H1 (cell line): Measurements from ENCODE around the gene GLYR1. TPM values are rescaled to one million over a fixed set of nuclear protein-coding genes. Genes with fewer than 3 reads are reported as not detected.

Source experiments
- CTCF ChIA-PET: fragments of 300-600 bp; sonication (Branson Sonifier 250); formaldehyde crosslinking; loops from one replicate; lab custom pipeline; 2021; ENCODE audit not compliant: partially characterized antibody; lab: Charles Lee
- POLR2A ChIA-PET: fragments of 300-600 bp; sonication (Branson Sonifier 250); formaldehyde crosslinking; loops from one replicate; lab custom pipeline; 2021; ENCODE audit warnings: inconsistent platforms; ENCODE audit not compliant: partially characterized antibody; lab: Charles Lee
- DNase-seq, 2 experiments: peaks; one replicate each; pipeline versions ENCODE4 v3.0.0 to v3.0.0-alpha.2; 2010 to 2022; ENCODE audit warnings: low spot score in 2 of 2, low read depth in 1 of 2, mixed read lengths in 1 of 2
- FAIRE-seq: peaks from 2 replicates; lab custom pipeline; 2011; peaks lifted over from hg19 to GRCh38; lab: Jason Lieb, UNC
- H2AFZ ChIP-seq: 2 replicates; pipeline ENCODE4 v1.8.1; 2012; ENCODE audit warnings: low read length, inconsistent platforms
- H2AK5ac ChIP-seq: 2 replicates; pipeline ENCODE4 v1.6.1; 2013; ENCODE audit warnings: low read depth, low read length
- H2BK120ac ChIP-seq: replicated peaks from 2 replicates; pipeline ENCODE3; 2013; ENCODE audit warnings: low read depth, low read length, inconsistent platforms
- H2BK12ac ChIP-seq: 2 replicates; pipeline ENCODE4 v1.6.1; 2013; ENCODE audit warnings: low read depth, low read length
- H2BK15ac ChIP-seq: 2 replicates; pipeline ENCODE4 v1.6.1; 2013; ENCODE audit warnings: low read length
- H2BK20ac ChIP-seq: 2 replicates; pipeline ENCODE4 v1.6.1; 2013; ENCODE audit warnings: low read length
- H2BK5ac ChIP-seq: 2 replicates; pipeline ENCODE4 v1.6.1; 2013; ENCODE audit warnings: low read depth, low read length
- H3K14ac ChIP-seq: 2 replicates; pipeline ENCODE4 v1.6.1; 2013; ENCODE audit warnings: inconsistent platforms; ENCODE audit not compliant: insufficient read length
- H3K18ac ChIP-seq: 2 replicates; pipeline ENCODE4 v1.6.1; 2013; ENCODE audit warnings: low read length; ENCODE audit errors: extremely low read depth
- H3K23ac ChIP-seq: 2 replicates; pipeline ENCODE4 v1.6.1; 2013; ENCODE audit warnings: inconsistent platforms; ENCODE audit not compliant: insufficient read length
- H3K23me2 ChIP-seq: 2 replicates; pipeline ENCODE4 v1.6.1; 2013; ENCODE audit warnings: low read depth, low read length
- H3K27ac ChIP-seq: 2 replicates; pipeline ENCODE4 v1.6.1; 2011; ENCODE audit warnings: low read depth, low read length, inconsistent platforms
- H3K27me3 ChIP-seq, 4 experiments: replicated peaks in 1 of 4; 1 replicate in 1 of 4; 2 replicates in 3 of 4; pipeline versions ENCODE4 v1.6.1 to v1.8.1; 2011 to 2013; ENCODE audit warnings: low read length in 3 of 4, mild to moderate bottlenecking in 3 of 4, inconsistent platforms in 2 of 4, mixed read lengths in 2 of 4, moderate library complexity in 1 of 4; ENCODE audit not compliant: control insufficient read depth in 3 of 4, insufficient read depth in 3 of 4; ENCODE audit errors: extremely low read depth in 1 of 4
- H3K36me3 ChIP-seq, 4 experiments: 2 replicates each; pipeline versions ENCODE4 v1.6.1 to v1.8.1; 2011 to 2013; ENCODE audit warnings: mild to moderate bottlenecking in 4 of 4, low read length in 3 of 4, moderate library complexity in 2 of 4, control low read depth in 1 of 4, inconsistent platforms in 1 of 4; ENCODE audit not compliant: insufficient read depth in 4 of 4, control insufficient read depth in 2 of 4
- H3K4ac ChIP-seq: replicated peaks from 2 replicates; pipeline ENCODE3; 2013; ENCODE audit warnings: low read length, low read depth, mixed read lengths, inconsistent platforms; ENCODE audit not compliant: insufficient read length
- H3K4me1 ChIP-seq, 4 experiments: replicated peaks in 1 of 4; 1 replicate in 1 of 4; 2 replicates in 3 of 4; pipeline versions ENCODE4 v1.6.1 to v1.8.1; 2011 to 2013; ENCODE audit warnings: low read length in 3 of 4, inconsistent platforms in 2 of 4, mixed read lengths in 1 of 4; ENCODE audit not compliant: insufficient read depth in 4 of 4, control insufficient read depth in 3 of 4
- H3K4me2 ChIP-seq, 2 experiments: 2 replicates each; pipeline versions ENCODE4 v1.6.1 to v1.8.1; 2011 to 2013; ENCODE audit warnings: low read depth in 2 of 2, low read length in 2 of 2, control low read depth in 1 of 2, inconsistent platforms in 1 of 2, mild to moderate bottlenecking in 1 of 2; ENCODE audit not compliant: insufficient read depth in 1 of 2
- H3K4me3 ChIP-seq, 4 experiments: fragments of 200-600, 300-600 bp in 1 of 4; sonication (generic), shearing (Covaris generic), sonication (Bioruptor Twin) in 1 of 4; 2 replicates each; pipeline versions ENCODE4 v1.5.1 to v1.8.1; 2011 to 2016; ENCODE audit warnings: low read length in 4 of 4, low read depth in 3 of 4, control low read depth in 2 of 4, inconsistent platforms in 2 of 4, mild to moderate bottlenecking in 2 of 4, mixed read lengths in 1 of 4, moderate library complexity in 1 of 4; ENCODE audit not compliant: insufficient read depth in 2 of 4; ENCODE audit errors: extremely low read depth in 1 of 4
- H3K56ac ChIP-seq: replicated peaks from 2 replicates; pipeline ENCODE3; 2013; ENCODE audit warnings: low read depth, mild to moderate bottlenecking, mixed read lengths, low read length, inconsistent platforms; ENCODE audit not compliant: insufficient read length
- H3K79me1 ChIP-seq: 2 replicates; pipeline ENCODE4 v1.6.1; 2013; ENCODE audit warnings: low read depth, low read length, control low read depth
- H3K79me2 ChIP-seq, 2 experiments: 2 replicates each; pipeline versions ENCODE4 v1.6.1 to v1.8.1; 2012 to 2013; ENCODE audit warnings: low read length in 2 of 2, mild to moderate bottlenecking in 2 of 2, inconsistent platforms in 1 of 2; ENCODE audit not compliant: insufficient read depth in 2 of 2, control insufficient read depth in 1 of 2
- H3K9ac ChIP-seq, 4 experiments: replicated peaks in 1 of 4; 1 replicate in 1 of 4; 2 replicates in 3 of 4; pipeline versions ENCODE4 v1.6.1 to v1.8.1; 2011 to 2013; ENCODE audit warnings: low read depth in 3 of 4, low read length in 3 of 4, control low read depth in 2 of 4, mild to moderate bottlenecking in 2 of 4, moderate library complexity in 2 of 4, inconsistent platforms in 1 of 4; ENCODE audit errors: extremely low read depth in 1 of 4
- H3K9me3 ChIP-seq, 2 experiments: 2 replicates each; pipeline versions ENCODE4 v1.6.1 to v1.8.1; 2012 to 2013; ENCODE audit warnings: mild to moderate bottlenecking in 2 of 2, moderate library complexity in 2 of 2, control low read depth in 1 of 2, inconsistent platforms in 1 of 2, low read depth in 1 of 2, low read length in 1 of 2, mixed read lengths in 1 of 2; ENCODE audit not compliant: insufficient read depth in 2 of 2
- H4K20me1 ChIP-seq, 2 experiments: replicated peaks in 1 of 2; 2 replicates each; pipeline versions ENCODE3 to v1.8.1; 2011 to 2013; ENCODE audit warnings: inconsistent platforms in 2 of 2, low read length in 2 of 2, mild to moderate bottlenecking in 1 of 2; ENCODE audit not compliant: insufficient read depth in 2 of 2, control insufficient read depth in 1 of 2
- H4K5ac ChIP-seq: 2 replicates; pipeline ENCODE4 v1.6.1; 2013; ENCODE audit warnings: low read length, low read depth, mixed read lengths, inconsistent platforms; ENCODE audit not compliant: insufficient read length
- H4K8ac ChIP-seq: 2 replicates; pipeline ENCODE4 v1.8.0; 2013; ENCODE audit warnings: mild to moderate bottlenecking, moderate library complexity, low read length, inconsistent platforms; ENCODE audit not compliant: insufficient read depth; ENCODE audit errors: extremely low read depth
- H4K91ac ChIP-seq: replicated peaks from 2 replicates; pipeline ENCODE3; 2013; ENCODE audit warnings: low read length, mixed read lengths, inconsistent platforms; ENCODE audit not compliant: insufficient read length
- CREB1 ChIP-seq: IDR thresholded peaks from 2 replicates; pipeline ENCODE4 v1.6.1; 2012; ENCODE audit warnings: inconsistent platforms
- WGBS, 2 experiments: shearing (Covaris generic) in 1 of 2; methylation state at CpG; one replicate each; pipeline versions ENCODE4 v1.1.6 to v1.1.7; 2013 to 2015; ENCODE audit warnings: low lambda C conversion rate in 2 of 2, mixed read lengths in 2 of 2, inconsistent platforms in 1 of 2, low coverage in 1 of 2, missing lambda C conversion rate in 1 of 2; ENCODE audit not compliant: insufficient replicate concordance in 2 of 2, insufficient coverage in 1 of 2, insufficient read length in 1 of 2; ENCODE audit errors: extremely low coverage in 1 of 2, missing lambda C conversion rate in 1 of 2; 5-methylcytosine and 5-hydroxymethylcytosine counted together
- polyA plus RNA-seq, 7 experiments: library from polyadenylated mRNA; depleted of rRNA in 3 of 7; stranded (reverse) in 5 of 7; unstranded in 2 of 7; fragments of >200 nt in 5 of 7; fragments of 200-250 nt in 2 of 7; gene quantifications; 1 replicate in 5 of 7; 2 replicates in 1 of 7; 4 replicates in 1 of 7; pipeline versions ENCODE4 v1.2.1 to v1.2.3, GENCODE V29; 2011 to 2013; ENCODE audit warnings: missing spikeins in 2 of 7, mixed read lengths in 2 of 7
- total RNA-seq: library from RNA; stranded (reverse); fragmentation: NEBNext Ultra II Directional; extraction: Animal tissue kit (Norgen Biotek cat#: 25700); gene quantifications from 2 replicates; pipeline ENCODE4 v1.2.1, GENCODE V29; 2021

GLYR1 gene
- total and polyA plus RNA-seq, 2 of the 8 experiments (the other 6 are each of a cell fraction or from before 2014, with no cell fraction given): 50.2 to 115 TPM

GRCh38 chr16:4775005-4775404, 72.1 kb downstream of the GLYR1 start:
- no peak for TF ChIP-seq CREB1
- 0 out of 2 replicates have a peak, but pooled peaks cover 2% of the 10 kb centered on the region for H3K23me2 ChIP-seq
- no peak overlapping the region for H2AFZ ChIP-seq
- no peak overlapping the region for H3K4me3 ChIP-seq
- no peak overlapping the region for H2BK12ac ChIP-seq
- H3K36me3 ChIP-seq: no peaks in the 10 kb centered on the region
- no peaks in the 10 kb centered on the region for H3K4me1 ChIP-seq
- no peak overlapping the region for H2BK5ac ChIP-seq
- no peak for FAIRE-seq
- H3K4me2 ChIP-seq: no peak overlapping the region
- H4K20me1 ChIP-seq: no peaks in the 10 kb centered on the region
- no peak for DNase-seq
- WGBS, 2 experiments: 94% methylated on average over 6 of the region's 13 CpGs; no CpG with 5 or more reads in 1 of the 2 experiments
- no peak overlapping the region for H2BK120ac ChIP-seq
- POLR2A ChIA-PET: interaction anchor here (1.5 kb wide), 1 partner anchor 28 kb away, joined by 4 read pairs; the partner anchor contains the start of gene ROGDI
- no peaks in the 10 kb centered on the region for H3K27me3 ChIP-seq
- H3K27ac ChIP-seq: no peak overlapping the region
- no peak overlapping the region for H2AK5ac ChIP-seq
- peak overlapping the region; percentile 46; the same call in 1 of the 2 replicates for H2BK15ac ChIP-seq
- no peak overlapping the region for H4K5ac ChIP-seq
- no peak overlapping the region for H4K91ac ChIP-seq
- CTCF ChIA-PET: no interaction called here
- H3K18ac ChIP-seq: no peak overlapping the region
- no peak overlapping the region for H3K23ac ChIP-seq
- H3K79me1 ChIP-seq: no peaks in the 10 kb centered on the region
- no peak overlapping the region for H3K14ac ChIP-seq
- H3K9me3 ChIP-seq: no peaks in the 10 kb centered on the region
- H3K4ac ChIP-seq: no peak overlapping the region
- H2BK20ac ChIP-seq: no peak overlapping the region
- H3K9ac ChIP-seq: no peak overlapping the region
- no peaks in the 10 kb centered on the region for H3K79me2 ChIP-seq
- no peak overlapping the region for H3K56ac ChIP-seq
- no peak overlapping the region for H4K8ac ChIP-seq
